Measurements from ENCODE around the gene SMIM44. TPM values are rescaled to one million over a fixed set of nuclear protein-coding genes. Genes with fewer than 3 reads are reported as not detected.

SMIM44 gene
- polyA plus RNA-seq, 1 experiment = not detected

DNA sequence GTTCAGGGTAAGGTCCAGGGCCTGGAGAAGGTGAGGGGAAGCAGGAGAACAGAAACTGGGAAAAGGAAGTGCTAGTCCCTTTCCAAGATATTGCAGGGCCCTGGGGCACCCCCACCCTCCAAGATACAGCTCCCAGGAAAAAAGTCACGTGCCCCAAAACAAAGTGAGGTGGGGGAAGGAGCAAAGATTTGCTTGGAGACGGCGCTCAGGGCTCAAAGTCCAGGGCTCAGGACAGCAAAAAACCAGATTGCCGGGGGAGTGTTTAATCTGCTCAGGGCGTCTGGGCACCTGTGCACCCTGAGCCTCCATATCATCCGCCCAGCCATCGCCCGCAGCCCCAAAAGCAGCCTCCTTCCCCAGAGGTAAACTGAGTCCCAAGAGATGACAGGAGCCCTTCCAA lies 9.2 kb downstream of the SMIM44 start:
- no peak overlapping the region for H3K27ac ChIP-seq (ENCODE audit: low read depth, low read length)
- peaks cover 7% of the 10 kb centered on the region for H3K27me3 ChIP-seq (ENCODE audit: control insufficient read depth, insufficient read depth, low read length)
- no peak for DNase-seq (ENCODE audit: low read depth, low spot score)
- ChIA-PET POLR2A (no interaction called here), CTCF (interaction anchor here (0.6 to 2.2 kb wide), 4 partner anchors 10 to 144 kb away, joined by 3 to 16 read pairs (median 8); partner anchors contain the start of gene SMIM44)
- H3K4me3 ChIP-seq (ENCODE audit: low read depth, low read length) = no peak overlapping the region
- no peaks in the 10 kb centered on the region; the same call in 1 of the 2 replicates for H3K9me3 ChIP-seq (ENCODE audit: control insufficient read depth, insufficient read depth, low read length)
- TF ChIP-seq, protein P1, sequence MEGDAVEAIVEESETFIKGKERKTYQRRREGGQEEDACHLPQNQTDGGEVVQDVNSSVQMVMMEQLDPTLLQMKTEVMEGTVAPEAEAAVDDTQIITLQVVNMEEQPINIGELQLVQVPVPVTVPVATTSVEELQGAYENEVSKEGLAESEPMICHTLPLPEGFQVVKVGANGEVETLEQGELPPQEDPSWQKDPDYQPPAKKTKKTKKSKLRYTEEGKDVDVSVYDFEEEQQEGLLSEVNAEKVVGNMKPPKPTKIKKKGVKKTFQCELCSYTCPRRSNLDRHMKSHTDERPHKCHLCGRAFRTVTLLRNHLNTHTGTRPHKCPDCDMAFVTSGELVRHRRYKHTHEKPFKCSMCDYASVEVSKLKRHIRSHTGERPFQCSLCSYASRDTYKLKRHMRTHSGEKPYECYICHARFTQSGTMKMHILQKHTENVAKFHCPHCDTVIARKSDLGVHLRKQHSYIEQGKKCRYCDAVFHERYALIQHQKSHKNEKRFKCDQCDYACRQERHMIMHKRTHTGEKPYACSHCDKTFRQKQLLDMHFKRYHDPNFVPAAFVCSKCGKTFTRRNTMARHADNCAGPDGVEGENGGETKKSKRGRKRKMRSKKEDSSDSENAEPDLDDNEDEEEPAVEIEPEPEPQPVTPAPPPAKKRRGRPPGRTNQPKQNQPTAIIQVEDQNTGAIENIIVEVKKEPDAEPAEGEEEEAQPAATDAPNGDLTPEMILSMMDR (IDR thresholded peaks at IDR 0.05; ENCODE audit: low read depth, low read length) = no peak

DNA sequence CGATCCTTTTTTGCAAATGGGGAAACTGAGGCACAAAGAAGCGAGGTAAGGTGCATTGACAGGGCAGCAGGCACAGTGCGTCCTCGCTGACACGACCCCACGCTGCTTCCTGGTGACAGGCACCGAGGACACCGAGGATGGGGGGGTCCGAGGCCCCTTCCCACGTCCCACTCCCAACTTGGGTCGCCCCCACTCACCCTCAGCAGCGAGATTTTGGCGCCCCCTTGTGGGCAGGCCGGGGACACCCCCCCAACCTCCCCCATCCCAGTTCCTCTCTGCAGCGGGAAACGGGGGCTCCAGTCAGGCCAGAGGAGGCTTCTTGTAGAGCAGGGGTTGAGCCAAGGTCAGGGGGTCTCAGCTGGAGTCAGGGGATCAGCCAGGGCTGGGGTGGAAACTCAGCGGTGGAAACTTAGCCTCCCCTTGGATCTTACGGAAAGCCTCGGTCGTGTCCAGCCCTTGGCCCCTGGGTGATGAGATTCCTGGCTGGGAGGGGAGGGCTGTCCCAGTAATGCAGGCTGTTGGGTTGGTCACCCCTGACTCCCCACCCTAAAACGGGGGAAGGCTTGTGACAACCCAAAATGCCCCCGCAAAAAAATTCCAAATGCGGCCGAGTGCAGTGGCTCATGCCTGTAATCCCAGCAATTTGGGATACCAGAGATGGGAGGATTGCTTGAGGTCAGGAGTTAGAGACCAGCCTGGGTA lies 11.1 kb downstream of the SMIM44 start:
- peaks cover 6% of the 10 kb centered on the region for H3K9me3 ChIP-seq (ENCODE audit: control insufficient read depth, insufficient read depth, low read length)
- CTCF ChIA-PET = interaction anchor here (0.6 to 4.9 kb wide), 33 partner anchors 8 to 225 kb away, joined by 3 to 77 read pairs (median 5); partner anchors contain the start of gene SMIM44
- H3K4me3 ChIP-seq (ENCODE audit: low read depth, low read length) = no peak overlapping the region
- no peak overlapping the region for H3K27ac ChIP-seq (ENCODE audit: low read depth, low read length)
- peaks cover 4% of the 10 kb centered on the region for H3K27me3 ChIP-seq (ENCODE audit: control insufficient read depth, insufficient read depth, low read length)
- no peak for DNase-seq (ENCODE audit: low read depth, low spot score)
- TF ChIP-seq, protein P1 (IDR thresholded peaks at IDR 0.05; ENCODE audit: low read depth, low read length) = peak; percentile 87
- POLR2A ChIA-PET = no interaction called here

DNA sequence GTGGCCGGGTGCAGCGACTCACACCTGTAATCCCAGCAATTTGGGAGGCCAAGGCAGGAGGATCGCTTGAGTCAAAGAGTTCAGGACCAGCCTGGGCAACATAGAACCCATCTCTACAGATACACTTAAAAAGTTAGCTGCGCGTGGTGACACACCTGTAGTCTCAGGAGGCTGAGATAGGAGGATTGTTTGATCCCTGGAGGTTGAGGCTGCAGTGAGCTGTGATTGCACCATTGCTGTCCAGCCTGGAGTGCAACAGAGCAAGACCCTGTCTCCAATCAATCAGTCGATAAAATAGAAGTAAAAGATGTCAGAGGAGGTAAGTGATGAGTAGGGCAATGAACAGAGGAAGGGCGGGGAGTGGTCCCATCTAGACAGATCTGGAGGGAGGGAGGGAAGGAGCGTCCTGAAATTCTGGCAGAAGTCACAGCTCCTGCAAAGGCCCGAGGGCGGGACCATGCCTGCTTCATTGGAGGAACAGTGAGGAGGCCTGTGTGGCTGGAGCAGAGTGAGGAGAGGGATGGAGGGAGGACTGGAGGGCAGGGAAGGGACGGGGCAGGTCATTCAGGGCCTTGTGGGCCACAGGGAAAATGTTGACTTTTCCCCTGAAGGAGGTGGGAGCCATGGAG lies 12.6 kb downstream of the SMIM44 start:
- peaks cover 6% of the 10 kb centered on the region for H3K9me3 ChIP-seq (ENCODE audit: control insufficient read depth, insufficient read depth, low read length)
- no peak for DNase-seq (ENCODE audit: low read depth, low spot score)
- H3K27ac ChIP-seq (ENCODE audit: low read depth, low read length) = no peak overlapping the region
- TF ChIP-seq, protein P1 (IDR thresholded peaks at IDR 0.05; ENCODE audit: low read depth, low read length) = no peak
- CTCF ChIA-PET = interaction anchor here (0.7 to 4.9 kb wide), 7 partner anchors 15 to 461 kb away, joined by 3 to 77 read pairs (median 3); no protein-coding TSS in a partner anchor
- no peak overlapping the region for H3K4me3 ChIP-seq (ENCODE audit: low read depth, low read length)
- POLR2A ChIA-PET = interaction anchor here (0.8 to 1.0 kb wide), 2 partner anchors 9 to 24 kb away, joined by 6 read pairs; no protein-coding TSS in a partner anchor
- H3K27me3 ChIP-seq (ENCODE audit: control insufficient read depth, insufficient read depth, low read length) = peaks cover 4% of the 10 kb centered on the region

DNA sequence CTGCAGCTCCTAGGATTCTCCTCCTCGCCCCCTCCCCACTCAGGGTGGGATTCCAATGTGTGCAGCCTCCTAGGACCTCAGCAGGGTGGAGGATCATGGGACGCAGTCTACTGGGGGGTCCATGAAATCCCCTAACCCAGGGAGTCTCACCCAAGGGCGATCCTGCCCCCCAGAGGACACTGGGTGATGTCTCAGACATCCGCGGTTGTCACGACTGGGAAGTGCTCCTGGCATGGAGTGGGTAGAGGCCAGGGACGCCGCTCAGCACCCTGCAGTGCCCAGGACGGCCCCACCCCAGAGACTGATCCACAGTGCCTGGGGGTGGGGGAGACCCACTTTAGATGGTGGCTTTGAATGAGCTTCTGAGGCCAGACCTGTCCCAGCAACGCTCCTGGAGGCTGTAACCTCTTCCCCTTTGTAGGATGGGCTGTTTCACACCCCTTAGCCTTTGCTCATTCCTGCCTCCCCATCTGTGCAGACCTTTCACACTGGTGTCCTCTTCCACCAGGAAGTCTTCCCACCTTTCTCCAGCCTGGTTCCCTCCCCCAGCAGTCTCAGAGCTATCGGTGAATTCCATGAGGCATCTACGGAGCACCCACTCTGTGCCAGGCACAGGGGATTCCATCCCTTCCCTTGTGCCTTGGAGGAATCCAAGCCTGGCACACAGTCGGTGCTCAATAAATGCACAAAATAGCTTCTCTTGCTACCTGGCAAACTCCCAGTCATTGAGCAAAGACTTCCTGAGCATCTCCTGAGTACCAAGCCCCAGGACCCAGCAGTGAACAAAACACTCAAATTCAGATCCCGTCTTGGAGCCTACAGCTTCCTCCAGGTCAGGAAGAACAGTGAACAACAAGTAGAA lies 13.4 kb downstream of the SMIM44 start:
- DNase-seq (ENCODE audit: low read depth, low spot score) = no peak
- TF ChIP-seq, protein P1 (IDR thresholded peaks at IDR 0.05; ENCODE audit: low read depth, low read length) = no peak
- H3K9me3 ChIP-seq (ENCODE audit: control insufficient read depth, insufficient read depth, low read length) = peaks cover 6% of the 10 kb centered on the region
- H3K27ac ChIP-seq (ENCODE audit: low read depth, low read length) = no peak overlapping the region
- H3K27me3 ChIP-seq (ENCODE audit: control insufficient read depth, insufficient read depth, low read length) = peaks cover under 1% of the 10 kb centered on the region
- POLR2A ChIA-PET = interaction anchor here (0.8 to 1.0 kb wide), 2 partner anchors 10 to 25 kb away, joined by 6 read pairs; no protein-coding TSS in a partner anchor
- no peak overlapping the region for H3K4me3 ChIP-seq (ENCODE audit: low read depth, low read length)
- CTCF ChIA-PET = interaction anchor here (1.0 to 4.9 kb wide), 7 partner anchors 10 to 165 kb away, joined by 3 to 77 read pairs (median 3); no protein-coding TSS in a partner anchor
